Central memory CD8-positive, alpha-beta T cell (primary cell): ENCODE results near the gene FBXL16.

Experiments used
- ATAC-seq: fragments of 150-1000 bp; cut with Tn5 transposase; replicated peaks from 2 replicates; pipeline ENCODE4 v1.10.0; 2022; ENCODE audit warnings: mild to moderate bottlenecking, moderate FRiP score, moderate number of reproducible peaks; ENCODE audit not compliant: poor library complexity, severe bottlenecking; ENCODE audit errors: extremely low read depth
- DNase-seq, 2 donors: peaks; one replicate each; pipeline ENCODE4 v3.0.0; 2021; ENCODE audit warnings: low spot score in 2 of 2
- H3K27ac Mint-ChIP-seq: one replicate; pipeline ENCODE4 v1.8.0; 2022; ENCODE audit warnings: low read depth, mild to moderate bottlenecking, moderate library complexity, mixed read lengths
- H3K27me3 Mint-ChIP-seq: one replicate; pipeline ENCODE4 v1.8.0; 2022; ENCODE audit warnings: mixed read lengths
- H3K36me3 Mint-ChIP-seq: one replicate; pipeline ENCODE4 v1.8.0; 2022; ENCODE audit warnings: mild to moderate bottlenecking, moderate library complexity, mixed read lengths; ENCODE audit not compliant: insufficient read depth
- H3K4me1 Mint-ChIP-seq: one replicate; pipeline ENCODE4 v1.8.0; 2022; ENCODE audit warnings: mixed read lengths
- H3K4me3 Mint-ChIP-seq: one replicate; pipeline ENCODE4 v1.8.0; 2022; ENCODE audit warnings: mild to moderate bottlenecking, moderate library complexity, mixed read lengths
- H3K9me3 Mint-ChIP-seq: one replicate; pipeline ENCODE4 v1.8.0; 2022; ENCODE audit warnings: mixed read lengths

The FBXL16 gene

GRCh38 chr16:652454-653305 lies 52.9 kb downstream of the FBXL16 start:
- H3K4me3 Mint-ChIP-seq, result no peak overlapping the region
- no peaks in the 10 kb centered on the region for H3K27me3 Mint-ChIP-seq
- no peaks in the 10 kb centered on the region for H3K4me1 Mint-ChIP-seq
- H3K36me3 Mint-ChIP-seq, result peaks cover 5% of the 10 kb centered on the region
- H3K9me3 Mint-ChIP-seq, result no peaks in the 10 kb centered on the region
- no peak overlapping the region for H3K27ac Mint-ChIP-seq
- ATAC-seq (no peak), DNase-seq (no peak)

DNA sequence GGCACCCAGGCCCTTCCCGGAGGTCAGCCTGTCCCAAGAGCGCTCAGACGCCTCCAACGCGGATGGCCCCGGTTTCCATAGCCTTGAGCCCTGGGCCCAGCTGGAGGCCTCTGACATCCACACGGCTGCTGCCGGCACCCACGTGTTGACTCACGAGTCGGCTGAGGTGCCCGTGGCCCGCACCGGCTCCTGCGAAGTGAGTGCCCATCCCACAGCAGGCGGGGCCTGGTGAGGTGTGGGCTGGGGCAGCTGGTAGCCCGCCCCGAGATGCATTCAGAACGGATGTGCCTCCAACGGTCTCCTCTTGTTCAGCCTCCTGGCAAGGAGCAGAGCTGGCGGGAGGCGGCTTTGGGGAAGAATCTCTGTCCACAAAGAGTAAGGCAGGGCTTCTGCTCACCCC lies 53.8 kb downstream of the FBXL16 start:
- peaks cover 5% of the 10 kb centered on the region for H3K36me3 Mint-ChIP-seq
- H3K27ac Mint-ChIP-seq, result no peak overlapping the region
- no peak for ATAC-seq
- DNase-seq, result no peak
- H3K9me3 Mint-ChIP-seq, result no peaks in the 10 kb centered on the region
- no peaks in the 10 kb centered on the region for H3K4me1 Mint-ChIP-seq
- H3K27me3 Mint-ChIP-seq, result no peaks in the 10 kb centered on the region
- H3K4me3 Mint-ChIP-seq, result peak overlapping the region; percentile 48

GRCh38 chr16:649631-650030 lies 56.0 kb downstream of the FBXL16 start:
- DNase-seq (no peak), ATAC-seq (no peak)
- H3K4me3 Mint-ChIP-seq, result peak overlapping the region; percentile 67
- no peaks in the 10 kb centered on the region for H3K4me1 Mint-ChIP-seq
- H3K36me3 Mint-ChIP-seq, result peaks cover 5% of the 10 kb centered on the region
- H3K27ac Mint-ChIP-seq, result no peak overlapping the region
- H3K27me3 Mint-ChIP-seq, result no peaks in the 10 kb centered on the region
- no peaks in the 10 kb centered on the region for H3K9me3 Mint-ChIP-seq

DNA sequence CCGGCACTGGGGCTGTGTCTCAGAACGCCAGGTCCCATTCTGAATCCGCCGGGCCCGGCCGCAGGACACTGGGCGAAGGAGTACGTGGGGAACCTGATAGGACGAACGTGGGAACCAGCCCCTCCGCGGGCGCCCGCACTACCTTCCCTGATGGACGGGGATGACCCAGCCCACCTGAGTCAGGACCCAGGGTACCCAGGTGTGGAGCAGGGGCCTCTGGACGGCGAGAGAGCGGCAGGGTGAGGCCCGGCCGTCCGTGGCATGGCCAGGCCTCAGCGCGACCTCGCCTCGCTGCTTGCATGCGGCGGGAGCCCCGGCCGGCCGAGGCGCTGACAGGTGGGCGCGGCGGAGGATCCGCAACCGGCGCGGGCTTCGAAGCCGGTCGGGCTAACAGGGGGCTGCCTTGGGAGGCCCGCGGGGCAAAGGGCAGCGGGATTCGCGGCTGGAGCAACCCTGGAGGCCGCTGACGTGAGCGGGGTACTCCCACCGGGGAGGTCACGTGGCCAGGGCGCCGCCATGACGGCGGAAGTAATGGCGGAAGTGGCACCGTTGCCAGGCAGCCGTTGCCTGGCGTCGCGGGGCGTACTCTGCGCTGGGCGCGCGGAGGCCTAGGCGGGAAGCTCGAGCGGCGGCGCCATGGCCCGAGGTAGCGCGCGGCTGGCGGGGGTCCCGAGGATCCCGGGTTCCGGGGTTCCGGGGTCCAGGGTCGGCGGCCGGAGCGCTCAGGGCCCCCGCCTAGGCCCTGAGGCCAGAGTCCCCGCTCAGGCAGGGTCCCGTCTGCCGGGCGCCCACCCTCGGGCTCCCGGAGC lies 56.6 kb downstream of the FBXL16 start, which contains the start of gene WDR90:
Gene WDR90 (plus strand): TSS at position 585 of the 809 bp plus-strand sequence. CDS start 52 bp downstream, at position 637.
- Mint-ChIP-seq H3K4me3 (peak within 1 kb of the TSS; percentile 67), H3K36me3 (peaks cover 5% of the 10 kb centered on the region), H3K27ac (peak within 1 kb of the TSS; percentile 55), H3K4me1 (peaks cover 2% of the 10 kb centered on the region), H3K9me3 (no peaks in the 10 kb centered on the region), H3K27me3 (no peaks in the 10 kb centered on the region)
- ATAC-seq (peak; percentile 98), DNase-seq (peak; percentile 82)

GRCh38 chr16:648071-648780 lies 57.4 kb downstream of the FBXL16 start:
- Mint-ChIP-seq H3K27me3 (no peaks in the 10 kb centered on the region), H3K9me3 (no peaks in the 10 kb centered on the region), H3K27ac (peak overlapping the region; percentile 53), H3K4me3 (peak overlapping the region; percentile 67), H3K4me1 (peaks cover 7% of the 10 kb centered on the region), H3K36me3 (peaks cover 3% of the 10 kb centered on the region)
- no peak for ATAC-seq
- no peak for DNase-seq

GRCh38 chr16:647173-647902 lies 58.3 kb downstream of the FBXL16 start:
- Mint-ChIP-seq H3K4me3 (peak overlapping the region; percentile 16), H3K27ac (no peak overlapping the region), H3K27me3 (no peaks in the 10 kb centered on the region), H3K4me1 (peaks cover 7% of the 10 kb centered on the region), H3K36me3 (peaks cover 5% of the 10 kb centered on the region), H3K9me3 (no peaks in the 10 kb centered on the region)
- DNase-seq, result no peak
- no peak for ATAC-seq

DNA sequence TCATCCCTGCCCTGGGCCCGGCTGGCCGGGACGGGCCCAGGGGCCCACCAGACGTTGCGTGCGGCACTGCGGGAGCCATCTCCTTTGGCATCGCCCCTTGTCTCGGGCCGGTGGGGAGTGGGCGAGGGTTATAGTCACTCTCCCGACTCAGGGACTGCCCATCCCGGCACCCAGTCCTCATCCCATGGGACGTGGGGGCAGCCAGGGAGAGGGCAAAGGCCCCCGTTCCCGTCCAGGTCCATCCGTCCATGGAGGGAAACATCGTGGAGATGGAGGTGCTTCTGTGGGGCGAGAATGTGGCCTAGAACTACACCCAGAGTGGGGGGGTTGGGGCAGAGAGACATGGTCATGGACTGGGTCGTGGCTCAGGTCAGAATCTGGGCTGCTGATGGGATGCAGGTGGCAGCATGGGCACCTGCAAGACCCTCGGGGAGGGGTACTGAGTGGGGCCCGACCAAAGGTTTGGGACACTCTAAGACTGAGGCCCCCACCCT lies 58.9 kb downstream of the FBXL16 start:
- Mint-ChIP-seq H3K4me1 (peaks cover 7% of the 10 kb centered on the region), H3K27me3 (no peaks in the 10 kb centered on the region)

DNA sequence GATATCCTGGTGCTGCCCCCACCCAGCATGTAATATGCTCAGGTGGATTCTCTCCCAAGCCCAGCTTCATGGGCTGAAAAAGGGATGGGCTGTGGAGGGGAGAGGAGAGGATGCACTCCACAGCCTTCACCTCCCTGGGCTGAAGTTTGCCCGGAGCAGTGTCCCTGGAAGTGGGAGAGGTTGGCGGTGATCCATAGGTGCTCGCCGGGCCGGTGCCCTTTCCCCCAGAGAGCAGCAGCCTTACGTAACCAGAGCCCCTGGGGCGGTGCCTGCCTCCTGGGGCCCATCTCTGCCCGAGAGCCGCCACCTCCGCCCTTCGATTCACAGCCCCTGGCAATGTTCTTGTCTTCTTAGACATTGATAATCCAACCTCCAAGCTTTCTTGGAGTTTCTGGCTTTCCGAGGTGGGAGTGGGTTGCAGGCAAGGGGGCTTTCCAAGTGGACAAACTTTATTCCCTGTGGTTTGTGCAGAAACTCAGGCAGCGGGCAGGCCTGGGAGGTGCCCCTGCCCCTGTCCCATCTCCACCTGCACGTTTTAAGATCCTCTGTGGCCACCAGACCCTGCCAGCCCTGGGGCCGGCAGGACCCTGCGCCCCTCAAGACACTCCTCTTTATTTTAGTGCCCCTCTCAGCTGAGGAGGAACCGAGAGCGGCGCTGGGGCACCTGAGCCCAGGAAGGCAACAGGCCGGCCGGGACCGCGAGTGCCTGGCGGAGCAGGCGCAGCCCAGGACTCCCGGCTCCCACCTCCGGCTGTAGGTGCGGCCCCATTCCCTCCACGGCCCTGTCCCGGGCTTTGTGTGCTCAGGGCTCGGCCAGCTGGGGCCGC lies 59.5 kb downstream of the FBXL16 start:
- no peak for ATAC-seq

More for the DNA sequence above, 58.9 kb downstream of the FBXL16 start:
- peak overlapping the region; percentile 16 for H3K4me3 Mint-ChIP-seq
- DNase-seq (no peak), ATAC-seq (no peak)
- H3K27ac Mint-ChIP-seq, result no peak overlapping the region
- H3K36me3 Mint-ChIP-seq, result peaks cover 5% of the 10 kb centered on the region
- H3K9me3 Mint-ChIP-seq, result no peaks in the 10 kb centered on the region

GRCh38 chr16:644556-644955 lies 61.0 kb downstream of the FBXL16 start:
- peak overlapping the region; percentile 69 for H3K4me3 Mint-ChIP-seq
- peaks cover 7% of the 10 kb centered on the region for H3K4me1 Mint-ChIP-seq

More for the DNA sequence above, 59.5 kb downstream of the FBXL16 start:
- no peaks in the 10 kb centered on the region for H3K27me3 Mint-ChIP-seq
- no peaks in the 10 kb centered on the region for H3K9me3 Mint-ChIP-seq
- no peak overlapping the region for H3K27ac Mint-ChIP-seq
- H3K4me1 Mint-ChIP-seq, result peaks cover 7% of the 10 kb centered on the region
- H3K36me3 Mint-ChIP-seq, result peaks cover 3% of the 10 kb centered on the region
- no peak for DNase-seq
- H3K4me3 Mint-ChIP-seq, result no peak overlapping the region

GRCh38 chr16:643050-643368 lies 62.6 kb downstream of the FBXL16 start:
- Mint-ChIP-seq H3K9me3 (no peaks in the 10 kb centered on the region), H3K27me3 (no peaks in the 10 kb centered on the region), H3K27ac (no peak overlapping the region), H3K36me3 (peaks cover 2% of the 10 kb centered on the region), H3K4me3 (peak overlapping the region; percentile 69), H3K4me1 (peaks cover 7% of the 10 kb centered on the region)
- DNase-seq (no peak), ATAC-seq (no peak)

More at GRCh38 chr16:644556-644955, 61.0 kb downstream of the FBXL16 start:
- Mint-ChIP-seq H3K9me3 (no peaks in the 10 kb centered on the region), H3K36me3 (peaks cover 2% of the 10 kb centered on the region), H3K27ac (no peak overlapping the region), H3K27me3 (no peaks in the 10 kb centered on the region)
- ATAC-seq, result no peak
- no peak for DNase-seq
